Measurements from ENCODE around the gene TMEM126B. TPM values are rescaled to one million over a fixed set of nuclear protein-coding genes. Genes with fewer than 3 reads are reported as not detected.

The TMEM126B gene
- total and polyA plus RNA-seq, 2 of the 13 experiments (the other 11 are each of a cell fraction or from before 2014, with no cell fraction given): 33.6 to 54.8 TPM

DNA sequence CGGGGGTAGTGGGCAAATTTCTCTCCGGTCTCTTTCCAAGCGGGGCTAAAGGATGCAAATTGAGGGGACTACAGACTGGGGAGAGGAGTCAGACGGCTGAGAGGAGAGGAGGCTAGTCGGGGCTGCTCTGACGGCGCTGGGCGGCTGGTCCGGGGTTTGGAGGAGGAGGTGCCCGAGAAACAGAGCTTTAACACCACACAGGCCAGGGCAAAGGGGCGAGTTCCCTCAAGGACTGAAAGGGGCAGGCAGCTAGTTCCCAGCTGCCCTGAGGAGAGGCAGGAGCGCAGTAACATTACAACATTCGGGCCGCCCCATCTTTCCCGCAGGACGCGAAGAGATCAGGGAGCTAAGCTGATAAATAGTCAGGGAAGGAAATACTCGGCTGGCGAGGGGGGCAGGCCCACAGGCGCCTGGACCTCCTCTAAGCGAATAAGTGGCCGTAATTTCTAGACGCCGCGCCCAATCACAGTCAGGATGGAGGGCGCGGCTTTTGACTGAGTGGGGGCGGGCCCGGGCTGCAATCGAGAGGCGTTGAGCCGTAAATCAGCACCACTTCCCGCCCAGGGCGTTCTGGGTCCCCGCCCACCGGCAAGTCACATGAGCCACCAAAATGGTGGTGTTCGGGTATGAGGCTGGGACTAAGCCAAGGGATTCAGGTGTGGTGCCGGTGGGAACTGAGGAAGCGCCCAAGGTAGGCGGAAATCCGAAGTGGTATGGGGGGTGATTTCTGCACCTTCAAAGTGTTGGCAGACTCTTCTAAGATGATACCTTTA lies at the start of gene TMEM126B (continued):
- TF ChIP-seq EEA1 (CRISPR knock-in tag; IDR thresholded peaks at IDR 0.05; ENCODE audit: borderline replicate concordance) (no peak), FOXO1 (CRISPR knock-in tag; IDR thresholded peaks at IDR 0.05) (no peak), ZNF788 (CRISPR knock-in tag; IDR thresholded peaks at IDR 0.05; ENCODE audit: borderline replicate concordance) (peak; percentile 68; the same call in 1 of the 2 replicates), RORA (CRISPR knock-in tag; IDR thresholded peaks at IDR 0.05) (no peak), ZNF547 (CRISPR knock-in tag; IDR thresholded peaks at IDR 0.05) (no peak), SIN3A (IDR thresholded peaks at IDR 0.05; ENCODE audit: borderline replicate concordance, low read depth, low read length) (peak; percentile 59; the same call in 1 of the 2 replicates), TAF1 (CRISPR knock-in tag; IDR thresholded peaks at IDR 0.05) (peak; percentile 76; the same call in 1 of the 2 replicates), NR3C1 (CRISPR knock-in tag; IDR thresholded peaks at IDR 0.05) (no peak), YY1 (IDR thresholded peaks at IDR 0.05; ENCODE audit: insufficient read depth, insufficient replicate concordance, low read depth, low read length) (peak; percentile 92), ZNF749 (CRISPR knock-in tag; IDR thresholded peaks at IDR 0.05; ENCODE audit: borderline replicate concordance) (no peak), ZNF816 (CRISPR knock-in tag; IDR thresholded peaks at IDR 0.05; ENCODE audit: borderline replicate concordance) (peak; percentile 55; the same call in 1 of the 2 replicates), ZNF616 (CRISPR knock-in tag; IDR thresholded peaks at IDR 0.05; ENCODE audit: low read depth) (peak; percentile 31; the same call in 1 of the 2 replicates), ZNF670 (CRISPR knock-in tag; IDR thresholded peaks at IDR 0.05; ENCODE audit: borderline replicate concordance) (peak; percentile 79; the same call in 1 of the 2 replicates), FOXC1 (CRISPR knock-in tag; IDR thresholded peaks at IDR 0.05; ENCODE audit: borderline replicate concordance) (peak; percentile 46; the same call in 1 of the 2 replicates)
- TF ChIP-seq, protein P1, sequence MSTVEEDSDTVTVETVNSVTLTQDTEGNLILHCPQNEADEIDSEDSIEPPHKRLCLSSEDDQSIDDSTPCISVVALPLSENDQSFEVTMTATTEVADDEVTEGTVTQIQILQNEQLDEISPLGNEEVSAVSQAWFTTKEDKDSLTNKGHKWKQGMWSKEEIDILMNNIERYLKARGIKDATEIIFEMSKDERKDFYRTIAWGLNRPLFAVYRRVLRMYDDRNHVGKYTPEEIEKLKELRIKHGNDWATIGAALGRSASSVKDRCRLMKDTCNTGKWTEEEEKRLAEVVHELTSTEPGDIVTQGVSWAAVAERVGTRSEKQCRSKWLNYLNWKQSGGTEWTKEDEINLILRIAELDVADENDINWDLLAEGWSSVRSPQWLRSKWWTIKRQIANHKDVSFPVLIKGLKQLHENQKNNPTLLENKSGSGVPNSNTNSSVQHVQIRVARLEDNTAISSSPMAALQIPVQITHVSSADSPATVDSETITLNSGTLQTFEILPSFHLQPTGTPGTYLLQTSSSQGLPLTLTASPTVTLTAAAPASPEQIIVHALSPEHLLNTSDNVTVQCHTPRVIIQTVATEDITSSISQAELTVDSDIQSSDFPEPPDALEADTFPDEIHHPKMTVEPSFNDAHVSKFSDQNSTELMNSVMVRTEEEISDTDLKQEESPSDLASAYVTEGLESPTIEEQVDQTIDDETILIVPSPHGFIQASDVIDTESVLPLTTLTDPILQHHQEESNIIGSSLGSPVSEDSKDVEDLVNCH (CRISPR knock-in tag; IDR thresholded peaks at IDR 0.05): no peak
- TF ChIP-seq, protein P2, sequence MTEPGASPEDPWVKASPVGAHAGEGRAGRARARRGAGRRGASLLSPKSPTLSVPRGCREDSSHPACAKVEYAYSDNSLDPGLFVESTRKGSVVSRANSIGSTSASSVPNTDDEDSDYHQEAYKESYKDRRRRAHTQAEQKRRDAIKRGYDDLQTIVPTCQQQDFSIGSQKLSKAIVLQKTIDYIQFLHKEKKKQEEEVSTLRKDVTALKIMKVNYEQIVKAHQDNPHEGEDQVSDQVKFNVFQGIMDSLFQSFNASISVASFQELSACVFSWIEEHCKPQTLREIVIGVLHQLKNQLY (CRISPR knock-in tag; IDR thresholded peaks at IDR 0.05): no peak
- TF ChIP-seq, protein P3, sequence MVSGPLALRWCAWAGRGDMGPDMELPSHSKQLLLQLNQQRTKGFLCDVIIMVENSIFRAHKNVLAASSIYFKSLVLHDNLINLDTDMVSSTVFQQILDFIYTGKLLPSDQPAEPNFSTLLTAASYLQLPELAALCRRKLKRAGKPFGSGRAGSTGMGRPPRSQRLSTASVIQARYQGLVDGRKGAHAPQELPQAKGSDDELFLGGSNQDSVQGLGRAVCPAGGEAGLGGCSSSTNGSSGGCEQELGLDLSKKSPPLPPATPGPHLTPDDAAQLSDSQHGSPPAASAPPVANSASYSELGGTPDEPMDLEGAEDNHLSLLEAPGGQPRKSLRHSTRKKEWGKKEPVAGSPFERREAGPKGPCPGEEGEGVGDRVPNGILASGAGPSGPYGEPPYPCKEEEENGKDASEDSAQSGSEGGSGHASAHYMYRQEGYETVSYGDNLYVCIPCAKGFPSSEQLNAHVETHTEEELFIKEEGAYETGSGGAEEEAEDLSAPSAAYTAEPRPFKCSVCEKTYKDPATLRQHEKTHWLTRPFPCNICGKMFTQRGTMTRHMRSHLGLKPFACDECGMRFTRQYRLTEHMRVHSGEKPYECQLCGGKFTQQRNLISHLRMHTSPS (CRISPR knock-in tag; IDR thresholded peaks at IDR 0.05; ENCODE audit: low read depth): no peak
- TF ChIP-seq, protein P4, sequence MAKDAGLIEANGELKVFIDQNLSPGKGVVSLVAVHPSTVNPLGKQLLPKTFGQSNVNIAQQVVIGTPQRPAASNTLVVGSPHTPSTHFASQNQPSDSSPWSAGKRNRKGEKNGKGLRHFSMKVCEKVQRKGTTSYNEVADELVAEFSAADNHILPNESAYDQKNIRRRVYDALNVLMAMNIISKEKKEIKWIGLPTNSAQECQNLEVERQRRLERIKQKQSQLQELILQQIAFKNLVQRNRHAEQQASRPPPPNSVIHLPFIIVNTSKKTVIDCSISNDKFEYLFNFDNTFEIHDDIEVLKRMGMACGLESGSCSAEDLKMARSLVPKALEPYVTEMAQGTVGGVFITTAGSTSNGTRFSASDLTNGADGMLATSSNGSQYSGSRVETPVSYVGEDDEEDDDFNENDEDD (CRISPR knock-in tag; IDR thresholded peaks at IDR 0.05; ENCODE audit: borderline replicate concordance): peak; percentile 91
- TF ChIP-seq, protein P5, sequence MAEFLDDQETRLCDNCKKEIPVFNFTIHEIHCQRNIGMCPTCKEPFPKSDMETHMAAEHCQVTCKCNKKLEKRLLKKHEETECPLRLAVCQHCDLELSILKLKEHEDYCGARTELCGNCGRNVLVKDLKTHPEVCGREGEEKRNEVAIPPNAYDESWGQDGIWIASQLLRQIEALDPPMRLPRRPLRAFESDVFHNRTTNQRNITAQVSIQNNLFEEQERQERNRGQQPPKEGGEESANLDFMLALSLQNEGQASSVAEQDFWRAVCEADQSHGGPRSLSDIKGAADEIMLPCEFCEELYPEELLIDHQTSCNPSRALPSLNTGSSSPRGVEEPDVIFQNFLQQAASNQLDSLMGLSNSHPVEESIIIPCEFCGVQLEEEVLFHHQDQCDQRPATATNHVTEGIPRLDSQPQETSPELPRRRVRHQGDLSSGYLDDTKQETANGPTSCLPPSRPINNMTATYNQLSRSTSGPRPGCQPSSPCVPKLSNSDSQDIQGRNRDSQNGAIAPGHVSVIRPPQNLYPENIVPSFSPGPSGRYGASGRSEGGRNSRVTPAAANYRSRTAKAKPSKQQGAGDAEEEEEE (CRISPR knock-in tag; IDR thresholded peaks at IDR 0.05; ENCODE audit: borderline replicate concordance): no peak
- TF ChIP-seq, protein P6, sequence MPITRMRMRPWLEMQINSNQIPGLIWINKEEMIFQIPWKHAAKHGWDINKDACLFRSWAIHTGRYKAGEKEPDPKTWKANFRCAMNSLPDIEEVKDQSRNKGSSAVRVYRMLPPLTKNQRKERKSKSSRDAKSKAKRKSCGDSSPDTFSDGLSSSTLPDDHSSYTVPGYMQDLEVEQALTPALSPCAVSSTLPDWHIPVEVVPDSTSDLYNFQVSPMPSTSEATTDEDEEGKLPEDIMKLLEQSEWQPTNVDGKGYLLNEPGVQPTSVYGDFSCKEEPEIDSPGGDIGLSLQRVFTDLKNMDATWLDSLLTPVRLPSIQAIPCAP (CRISPR knock-in tag; IDR thresholded peaks at IDR 0.05; ENCODE audit: low read depth): no peak
